T-helper 2 cell treated with Interferon-gamma antibody and Interleukin-4, amounts not matched to agents 100 ng/mL and 5 ng/mL, for 36 hours (primary cell): ENCODE measurements around the gene ETV5. TPM values are rescaled to one million over a fixed set of nuclear protein-coding genes. Genes with fewer than 3 reads are reported as not detected.

Source experiments
- intact Hi-C: fragments of 100-400 bp; cut with micrococcal nuclease; formaldehyde crosslinking; loops from one replicate; pipeline ENCODE4 v1.15.1; 2023
- total RNA-seq: library from RNA; stranded (reverse); gene quantifications from 2 replicates; pipeline ENCODE4 v1.2.3, GENCODE V29; 2022

ETV5 gene
- total RNA-seq, 1 donor from 2014 or later = 0.16 TPM

GRCh38 chr3:186097317-186097662 lies 11.6 kb downstream of the ETV5 start:
- intact Hi-C loops = no loop called here

- intact Hi-C loops = no loop called here
Observed at GRCh38 chr3:186096290-186096689, 12.6 kb downstream of the ETV5 start.

- intact Hi-C loops = no loop called here
Observed at GRCh38 chr3:186095561-186096081, 13.3 kb downstream of the ETV5 start.

- intact Hi-C loops = no loop called here
Observed at GRCh38 chr3:186094696-186095425, 14.0 kb downstream of the ETV5 start.

- intact Hi-C loops = no loop called here
Observed at GRCh38 chr3:186094271-186094670, 14.6 kb downstream of the ETV5 start.

GRCh38 chr3:186093271-186093900 lies 15.5 kb downstream of the ETV5 start:
- intact Hi-C loops = no loop called here

- intact Hi-C loops = no loop called here
Observed at GRCh38 chr3:186092360-186093070, 16.4 kb downstream of the ETV5 start.

GRCh38 chr3:186090901-186091300 lies 18.0 kb downstream of the ETV5 start:
- intact Hi-C loops = no loop called here

- intact Hi-C loops = no loop called here
Observed at GRCh38 chr3:186088335-186088734, 20.6 kb downstream of the ETV5 start.

GRCh38 chr3:186084264-186084663 lies 24.6 kb downstream of the ETV5 start:
- intact Hi-C loops = no loop called here

- intact Hi-C loops = no loop called here
Observed at GRCh38 chr3:186083746-186084145, 25.1 kb downstream of the ETV5 start.

- intact Hi-C loops = no loop called here
Observed at GRCh38 chr3:186082150-186082549, 26.7 kb downstream of the ETV5 start.

- intact Hi-C loops = no loop called here
Observed at GRCh38 chr3:186081678-186082077, 27.2 kb downstream of the ETV5 start.

- intact Hi-C loops = no loop called here
Observed at GRCh38 chr3:186080849-186081438, 27.9 kb downstream of the ETV5 start.

GRCh38 chr3:186079925-186080324 lies 29.0 kb downstream of the ETV5 start:
- intact Hi-C loops = no loop called here

- intact Hi-C loops = no loop called here
Observed at GRCh38 chr3:186077466-186077865, 31.4 kb downstream of the ETV5 start.

- intact Hi-C loops = no loop called here
Observed at GRCh38 chr3:186075931-186076567, 32.8 kb downstream of the ETV5 start.

- intact Hi-C loops = no loop called here
Observed at GRCh38 chr3:186075489-186075888, 33.4 kb downstream of the ETV5 start.

GRCh38 chr3:186073641-186074040 lies 35.2 kb downstream of the ETV5 start:
- intact Hi-C loops = no loop called here

- intact Hi-C loops = no loop called here
Observed at GRCh38 chr3:186070996-186071395, 37.9 kb downstream of the ETV5 start.

GRCh38 chr3:186070550-186070949 lies 38.3 kb downstream of the ETV5 start:
- intact Hi-C loops = no loop called here
